WTC11 (cell line): ENCODE data around the gene NAB1. TPM values are rescaled to one million over a fixed set of nuclear protein-coding genes. Genes with fewer than 3 reads are reported as not detected.

Experiments
- ATAC-seq: fragments of 200-7000 bp; cut with Tn5 transposase; 2 replicates; pipeline ENCODE4 v1.10.0; 2021; ENCODE audit warnings: mild to moderate bottlenecking, moderate library complexity
- CTCF ChIA-PET: fragments of 300-600 bp; sonication (Branson Sonifier 250); formaldehyde crosslinking; loops from one replicate; lab custom pipeline; 2021; ENCODE audit warnings: antibody characterized with exemption; lab: Charles Lee
- POLR2A ChIA-PET: fragments of 350-600 bp; sonication (Branson Sonifier 250); formaldehyde crosslinking; loops from one replicate; lab custom pipeline; 2021; ENCODE audit warnings: antibody characterized with exemption; lab: Charles Lee
- DNase-seq: peaks from one replicate; pipeline ENCODE4 v3.0.0; 2021; ENCODE audit warnings: low spot score
- H3K27ac Mint-ChIP-seq: 2 replicates; pipeline ENCODE4 v1.8.0; 2021; ENCODE audit warnings: mixed read lengths
- H3K27me3 Mint-ChIP-seq: 2 replicates; pipeline ENCODE4 v1.8.0; 2021; ENCODE audit warnings: low read depth, mild to moderate bottlenecking, moderate library complexity, mixed read lengths
- H3K36me3 Mint-ChIP-seq: 2 replicates; pipeline ENCODE4 v1.8.0; 2021; ENCODE audit warnings: mixed read lengths
- H3K4me1 Mint-ChIP-seq: 2 replicates; pipeline ENCODE4 v1.8.0; 2022; ENCODE audit warnings: mixed read lengths
- H3K4me3 Mint-ChIP-seq: 2 replicates; pipeline ENCODE4 v1.8.0; 2021; ENCODE audit warnings: mild to moderate bottlenecking, moderate library complexity, mixed read lengths
- H3K9me3 Mint-ChIP-seq: 2 replicates; pipeline ENCODE4 v1.8.0; 2021; ENCODE audit warnings: mixed read lengths
- ARID4B ChIP-seq: sonication (generic); formaldehyde crosslinking; IDR thresholded peaks from 2 replicates; pipeline ENCODE4 v1.8.0; 2023; ENCODE audit warnings: missing genetic modification reagents, mild to moderate bottlenecking, borderline replicate concordance
- CDX4 ChIP-seq: fragments of 250-450 bp; sonication (Bioruptor Pico); IDR thresholded peaks from 2 replicates; pipeline ENCODE4 v1.9.0; 2021; ENCODE audit warnings: moderate library complexity, mild to moderate bottlenecking, inconsistent platforms, borderline replicate concordance
- CREB1 ChIP-seq: sonication (generic); formaldehyde crosslinking; IDR thresholded peaks from 2 replicates; pipeline ENCODE4 v1.8.0; 2023; ENCODE audit warnings: mild to moderate bottlenecking, missing genetic modification reagents
- CTCF ChIP-seq: fragments of 200-600 bp; IDR thresholded peaks from 2 replicates; pipeline ENCODE4 v1.8.0; 2022; ENCODE audit warnings: antibody characterized with exemption
- EMX1 ChIP-seq: fragments of 250-450 bp; sonication (Bioruptor Pico); IDR thresholded peaks from 2 replicates; pipeline ENCODE4 v1.8.0; 2021; ENCODE audit warnings: mild to moderate bottlenecking
- GABPB1 ChIP-seq: sonication (generic); formaldehyde crosslinking; IDR thresholded peaks from 2 replicates; pipeline ENCODE4 v1.8.1; 2023; ENCODE audit warnings: mild to moderate bottlenecking, missing genetic modification reagents
- IRF2 ChIP-seq: sonication (generic); formaldehyde crosslinking; IDR thresholded peaks from 2 replicates; pipeline ENCODE4 v1.8.0; 2022; ENCODE audit warnings: low read depth, missing genetic modification reagents, borderline replicate concordance
- JAZF1 ChIP-seq: fragments of 250-450 bp; sonication (Bioruptor Pico); IDR thresholded peaks from 2 replicates; pipeline ENCODE4 v1.9.0; 2021; ENCODE audit warnings: moderate library complexity, mild to moderate bottlenecking, inconsistent platforms
- NR1H2 ChIP-seq: sonication (generic); formaldehyde crosslinking; IDR thresholded peaks from 2 replicates; pipeline ENCODE4 v1.9.0; 2021; ENCODE audit warnings: mild to moderate bottlenecking, moderate library complexity, missing genetic modification reagents
- OVOL2 ChIP-seq: fragments of 250-450 bp; sonication (Bioruptor Pico); IDR thresholded peaks from 2 replicates; pipeline ENCODE4 v1.9.0; 2021; ENCODE audit warnings: mild to moderate bottlenecking, borderline replicate concordance
- RORB ChIP-seq: fragments of 250-450 bp; sonication (Bioruptor Pico); IDR thresholded peaks from 2 replicates; pipeline ENCODE4 v1.9.0; 2021; ENCODE audit warnings: mild to moderate bottlenecking
- SMAD4 ChIP-seq: sonication (generic); formaldehyde crosslinking; IDR thresholded peaks from 2 replicates; pipeline ENCODE4 v1.8.0; 2022; ENCODE audit warnings: mild to moderate bottlenecking, missing genetic modification reagents
- TCF7 ChIP-seq: sonication (generic); formaldehyde crosslinking; IDR thresholded peaks from 2 replicates; pipeline ENCODE4 v1.8.0; 2022; ENCODE audit warnings: mild to moderate bottlenecking, low read depth, missing genetic modification reagents, moderate library complexity
- ZNF121 ChIP-seq: sonication (generic); formaldehyde crosslinking; IDR thresholded peaks from 2 replicates; pipeline ENCODE4 v1.8.0; 2023; ENCODE audit warnings: missing genetic modification reagents
- ZNF138 ChIP-seq: sonication (generic); formaldehyde crosslinking; conservative IDR thresholded peaks from 2 replicates; pipeline ENCODE4 v1.8.1; 2022; ENCODE audit warnings: mild to moderate bottlenecking, moderate library complexity, missing genetic modification reagents
- ZNF423 ChIP-seq: fragments of 250-450 bp; sonication (Bioruptor Pico); IDR thresholded peaks from 2 replicates; pipeline ENCODE4 v2.1.2; 2022; ENCODE audit warnings: mild to moderate bottlenecking, moderate library complexity
- total RNA-seq: library from RNA; stranded (reverse); gene quantifications from 3 replicates; pipeline ENCODE4 v1.2.3, GENCODE V29; 2021
- TF ChIP-seq, protein P1 (sequence below): sonication (generic); formaldehyde crosslinking; IDR thresholded peaks from 2 replicates; pipeline ENCODE4 v1.8.1; 2023; ENCODE audit warnings: mild to moderate bottlenecking, missing genetic modification reagents, borderline replicate concordance
- TF ChIP-seq, protein P2 (sequence below): fragments of 250-450 bp; sonication (Bioruptor Pico); IDR thresholded peaks from 2 replicates; pipeline ENCODE4 v1.9.0; 2021; ENCODE audit warnings: mild to moderate bottlenecking, borderline replicate concordance

The NAB1 gene
- total RNA-seq, 1 experiment from 2014 or later, result 32.0 TPM

- no peak for DNase-seq
- no peak overlapping the region for H3K27ac Mint-ChIP-seq
- POLR2A ChIA-PET, result interaction anchor here (0.7 kb wide), 1 partner anchor 958 kb away, joined by 14 read pairs; no protein-coding TSS in a partner anchor
- ATAC-seq, result no peak
- CTCF ChIA-PET, result interaction anchor here (1.6 kb wide), 1 partner anchor 16 kb away, joined by 7 read pairs; no protein-coding TSS in a partner anchor
- peaks cover 17% of the 10 kb centered on the region for H3K36me3 Mint-ChIP-seq
- H3K4me1 Mint-ChIP-seq, result peaks cover 4% of the 10 kb centered on the region
- H3K9me3 Mint-ChIP-seq, result peaks cover 8% of the 10 kb centered on the region
- no peak for TF ChIP-seq ZNF121
- no peak overlapping the region for H3K4me3 Mint-ChIP-seq
- no peaks in the 10 kb centered on the region for H3K27me3 Mint-ChIP-seq
Measured at GRCh38 chr2:190664240-190664639, 15.4 kb downstream of the NAB1 start.

GRCh38 chr2:190666895-190667294 is 18.0 kb downstream of the NAB1 start:
- ChIA-PET CTCF (interaction anchor here (0.5 to 3.1 kb wide), 3 partner anchors 13 to 55 kb away, joined by 3 to 16 read pairs (median 3); no protein-coding TSS in a partner anchor), POLR2A (no interaction called here)
- Mint-ChIP-seq H3K27me3 (no peaks in the 10 kb centered on the region), H3K4me3 (no peak overlapping the region), H3K27ac (no peak overlapping the region), H3K9me3 (peaks cover 8% of the 10 kb centered on the region), H3K36me3 (peaks cover 25% of the 10 kb centered on the region), H3K4me1 (peaks cover 4% of the 10 kb centered on the region; the same call in 1 of the 2 replicates)
- DNase-seq (no peak), ATAC-seq (no peak)
- TF ChIP-seq ARID4B (CRISPR knock-in tag) (no peak), RORB (no peak), JAZF1 (CRISPR knock-in tag) (no peak), CREB1 (CRISPR knock-in tag) (no peak), EMX1 (no peak), CDX4 (CRISPR knock-in tag) (no peak), ZNF423 (CRISPR knock-in tag) (no peak), TCF7 (CRISPR knock-in tag) (no peak), CTCF (no peak), NR1H2 (CRISPR knock-in tag) (no peak), IRF2 (CRISPR knock-in tag) (no peak), OVOL2 (CRISPR knock-in tag) (no peak), ZNF138 (CRISPR knock-in tag) (no peak), SMAD4 (CRISPR knock-in tag) (no peak), GABPB1 (CRISPR knock-in tag) (no peak)
- TF ChIP-seq, protein P1, sequence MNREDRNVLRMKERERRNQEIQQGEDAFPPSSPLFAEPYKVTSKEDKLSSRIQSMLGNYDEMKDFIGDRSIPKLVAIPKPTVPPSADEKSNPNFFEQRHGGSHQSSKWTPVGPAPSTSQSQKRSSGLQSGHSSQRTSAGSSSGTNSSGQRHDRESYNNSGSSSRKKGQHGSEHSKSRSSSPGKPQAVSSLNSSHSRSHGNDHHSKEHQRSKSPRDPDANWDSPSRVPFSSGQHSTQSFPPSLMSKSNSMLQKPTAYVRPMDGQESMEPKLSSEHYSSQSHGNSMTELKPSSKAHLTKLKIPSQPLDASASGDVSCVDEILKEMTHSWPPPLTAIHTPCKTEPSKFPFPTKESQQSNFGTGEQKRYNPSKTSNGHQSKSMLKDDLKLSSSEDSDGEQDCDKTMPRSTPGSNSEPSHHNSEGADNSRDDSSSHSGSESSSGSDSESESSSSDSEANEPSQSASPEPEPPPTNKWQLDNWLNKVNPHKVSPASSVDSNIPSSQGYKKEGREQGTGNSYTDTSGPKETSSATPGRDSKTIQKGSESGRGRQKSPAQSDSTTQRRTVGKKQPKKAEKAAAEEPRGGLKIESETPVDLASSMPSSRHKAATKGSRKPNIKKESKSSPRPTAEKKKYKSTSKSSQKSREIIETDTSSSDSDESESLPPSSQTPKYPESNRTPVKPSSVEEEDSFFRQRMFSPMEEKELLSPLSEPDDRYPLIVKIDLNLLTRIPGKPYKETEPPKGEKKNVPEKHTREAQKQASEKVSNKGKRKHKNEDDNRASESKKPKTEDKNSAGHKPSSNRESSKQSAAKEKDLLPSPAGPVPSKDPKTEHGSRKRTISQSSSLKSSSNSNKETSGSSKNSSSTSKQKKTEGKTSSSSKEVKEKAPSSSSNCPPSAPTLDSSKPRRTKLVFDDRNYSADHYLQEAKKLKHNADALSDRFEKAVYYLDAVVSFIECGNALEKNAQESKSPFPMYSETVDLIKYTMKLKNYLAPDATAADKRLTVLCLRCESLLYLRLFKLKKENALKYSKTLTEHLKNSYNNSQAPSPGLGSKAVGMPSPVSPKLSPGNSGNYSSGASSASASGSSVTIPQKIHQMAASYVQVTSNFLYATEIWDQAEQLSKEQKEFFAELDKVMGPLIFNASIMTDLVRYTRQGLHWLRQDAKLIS (CRISPR knock-in tag), result no peak
- TF ChIP-seq, protein P2, sequence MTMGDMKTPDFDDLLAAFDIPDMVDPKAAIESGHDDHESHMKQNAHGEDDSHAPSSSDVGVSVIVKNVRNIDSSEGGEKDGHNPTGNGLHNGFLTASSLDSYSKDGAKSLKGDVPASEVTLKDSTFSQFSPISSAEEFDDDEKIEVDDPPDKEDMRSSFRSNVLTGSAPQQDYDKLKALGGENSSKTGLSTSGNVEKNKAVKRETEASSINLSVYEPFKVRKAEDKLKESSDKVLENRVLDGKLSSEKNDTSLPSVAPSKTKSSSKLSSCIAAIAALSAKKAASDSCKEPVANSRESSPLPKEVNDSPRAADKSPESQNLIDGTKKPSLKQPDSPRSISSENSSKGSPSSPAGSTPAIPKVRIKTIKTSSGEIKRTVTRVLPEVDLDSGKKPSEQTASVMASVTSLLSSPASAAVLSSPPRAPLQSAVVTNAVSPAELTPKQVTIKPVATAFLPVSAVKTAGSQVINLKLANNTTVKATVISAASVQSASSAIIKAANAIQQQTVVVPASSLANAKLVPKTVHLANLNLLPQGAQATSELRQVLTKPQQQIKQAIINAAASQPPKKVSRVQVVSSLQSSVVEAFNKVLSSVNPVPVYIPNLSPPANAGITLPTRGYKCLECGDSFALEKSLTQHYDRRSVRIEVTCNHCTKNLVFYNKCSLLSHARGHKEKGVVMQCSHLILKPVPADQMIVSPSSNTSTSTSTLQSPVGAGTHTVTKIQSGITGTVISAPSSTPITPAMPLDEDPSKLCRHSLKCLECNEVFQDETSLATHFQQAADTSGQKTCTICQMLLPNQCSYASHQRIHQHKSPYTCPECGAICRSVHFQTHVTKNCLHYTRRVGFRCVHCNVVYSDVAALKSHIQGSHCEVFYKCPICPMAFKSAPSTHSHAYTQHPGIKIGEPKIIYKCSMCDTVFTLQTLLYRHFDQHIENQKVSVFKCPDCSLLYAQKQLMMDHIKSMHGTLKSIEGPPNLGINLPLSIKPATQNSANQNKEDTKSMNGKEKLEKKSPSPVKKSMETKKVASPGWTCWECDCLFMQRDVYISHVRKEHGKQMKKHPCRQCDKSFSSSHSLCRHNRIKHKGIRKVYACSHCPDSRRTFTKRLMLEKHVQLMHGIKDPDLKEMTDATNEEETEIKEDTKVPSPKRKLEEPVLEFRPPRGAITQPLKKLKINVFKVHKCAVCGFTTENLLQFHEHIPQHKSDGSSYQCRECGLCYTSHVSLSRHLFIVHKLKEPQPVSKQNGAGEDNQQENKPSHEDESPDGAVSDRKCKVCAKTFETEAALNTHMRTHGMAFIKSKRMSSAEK (CRISPR knock-in tag), result no peak
